HepG2 (cell line): ENCODE data around the gene PSME3IP1. TPM values are rescaled to one million over a fixed set of nuclear protein-coding genes. Genes with fewer than 3 reads are reported as not detected.

Experiments used
- ATAC-seq: fragments of 200-7000 bp; cut with Tn5 transposase; 3 replicates; pipeline ENCODE4 v1.9.1; 2020; ENCODE audit warnings: mild to moderate bottlenecking, moderate library complexity
- BruUV-seq: library from RNA; stranded (reverse); fragments of 400-500 nt; replicated peaks from 2 replicates; lab custom pipeline; 2021; lab: Mats Ljungman, UMichigan
- CTCF ChIA-PET: fragments of 300-600 bp; formaldehyde crosslinking; extraction: SDS; loops from one replicate; lab custom pipeline; 2021; ENCODE audit warnings: low total read pairs, inconsistent platforms, low intra/inter-chr PET ratio; lab: Yijun Ruan, JAX
- POLR2A ChIA-PET: fragments of 350-600 bp; sonication (Branson Sonifier 250); formaldehyde crosslinking; loops from one replicate; lab custom pipeline; 2020; ENCODE audit warnings: antibody characterized with exemption, inconsistent platforms; lab: Yijun Ruan, JAX
- DNase-seq: peaks from one replicate; pipeline ENCODE4 v3.0.0-alpha.2; 2015; ENCODE audit warnings: low spot score
- FAIRE-seq: peaks from 3 replicates; lab custom pipeline; 2011; peaks lifted over from hg19 to GRCh38; lab: Jason Lieb, UNC
- H2AFZ ChIP-seq: one replicate; pipeline ENCODE4 v1.6.1; 2011; ENCODE audit warnings: low read length, inconsistent platforms
- H3K27ac ChIP-seq: fragments of 300-600 bp; 3 replicates; pipeline ENCODE4 v1.8.0; 2011; ENCODE audit warnings: mixed run types, mild to moderate bottlenecking, mixed read lengths, low read length, inconsistent platforms; ENCODE audit not compliant: insufficient read depth; ENCODE audit errors: extremely low read length
- H3K27me3 ChIP-seq, 2 experiments: fragments of 200-600 bp in 1 of 2; 2 replicates in 1 of 2; 3 replicates in 1 of 2; pipeline versions ENCODE4 v1.6.0 to v1.8.0; 2011; ENCODE audit warnings: low read length in 2 of 2, mild to moderate bottlenecking in 2 of 2, moderate library complexity in 2 of 2, inconsistent platforms in 1 of 2; ENCODE audit not compliant: insufficient read depth in 2 of 2, control insufficient read depth in 1 of 2
- H3K36me3 ChIP-seq, 2 experiments: fragments of 200-600 bp in 1 of 2; replicated peaks in 1 of 2; 2 replicates in 1 of 2; 3 replicates in 1 of 2; pipeline versions ENCODE4 v1.5.1 to v1.8.0; 2011; ENCODE audit warnings: low read length in 2 of 2, inconsistent platforms in 1 of 2; ENCODE audit not compliant: insufficient read depth in 2 of 2, control insufficient read depth in 1 of 2
- H3K4me1 ChIP-seq: 2 replicates; pipeline ENCODE4 v1.5.1; 2012; ENCODE audit warnings: low read length, inconsistent platforms; ENCODE audit not compliant: insufficient read depth
- H3K4me2 ChIP-seq: 2 replicates; pipeline ENCODE4 v1.6.0; 2011; ENCODE audit warnings: low read depth, low read length, inconsistent platforms
- H3K4me3 ChIP-seq, 3 experiments: fragments of 200-600 bp in 1 of 3; sonication (generic), shearing (Covaris generic) in 1 of 3; replicated peaks in 1 of 3; 2 replicates each; pipeline ENCODE4 v1.5.1; 2011 to 2016; ENCODE audit warnings: low read length in 3 of 3, inconsistent platforms in 2 of 3, low read depth in 2 of 3, mild to moderate bottlenecking in 2 of 3, control low read depth in 1 of 3, mixed read lengths in 1 of 3; ENCODE audit not compliant: insufficient read depth in 1 of 3
- H3K79me2 ChIP-seq: one replicate; pipeline ENCODE4 v1.6.1; 2011; ENCODE audit warnings: low read length, inconsistent platforms; ENCODE audit not compliant: insufficient read depth
- H3K9ac ChIP-seq: 2 replicates; pipeline ENCODE4 v1.6.0; 2011; ENCODE audit warnings: mild to moderate bottlenecking, low read depth, low read length, inconsistent platforms; ENCODE audit not compliant: insufficient read depth
- H3K9me3 ChIP-seq: 2 replicates; pipeline ENCODE4 v1.5.1; 2012; ENCODE audit warnings: mild to moderate bottlenecking, low read length
- H4K20me1 ChIP-seq: 2 replicates; pipeline ENCODE4 v1.6.0; 2011; ENCODE audit warnings: inconsistent platforms, mild to moderate bottlenecking, low read length, moderate library complexity; ENCODE audit not compliant: insufficient read depth
- GATAD1 ChIP-seq: IDR thresholded peaks from 2 replicates; pipeline ENCODE4 v1.6.1; 2016; ENCODE audit warnings: missing genetic modification reagents, missing compliant biosample characterization
- GLI4 ChIP-seq: sonication (generic); formaldehyde crosslinking; IDR thresholded peaks from 2 replicates; pipeline ENCODE4 v1.5.1; 2020; ENCODE audit warnings: missing genetic modification reagents, mild to moderate bottlenecking, moderate library complexity, borderline replicate concordance
- KDM5B ChIP-seq: sonication (generic); formaldehyde crosslinking; IDR thresholded peaks from 2 replicates; pipeline ENCODE4 v1.4.0; 2020; ENCODE audit warnings: missing genetic modification reagents, mild to moderate bottlenecking, borderline replicate concordance
- MAFK ChIP-seq, 2 experiments: IDR thresholded peaks in 1 of 2; conservative IDR thresholded peaks in 1 of 2; 2 replicates each; pipeline ENCODE4 v1.6.1; 2011; ENCODE audit warnings: improper control_type of control experiment in 2 of 2, low read length in 2 of 2
- NAIF1 ChIP-seq: sonication (generic); formaldehyde crosslinking; IDR thresholded peaks from 2 replicates; pipeline ENCODE4 v1.5.0; 2020; ENCODE audit warnings: mild to moderate bottlenecking, missing genetic modification reagents, borderline replicate concordance
- NONO ChIP-seq, 2 experiments: fragments of 450-650 bp in 1 of 2; sonication (generic) in 1 of 2; formaldehyde crosslinking in 1 of 2; IDR thresholded peaks in 1 of 2; conservative IDR thresholded peaks in 1 of 2; 2 replicates each; pipeline versions ENCODE4 v1.6.1 to v1.8.0; 2017 to 2022; ENCODE audit warnings: mild to moderate bottlenecking in 1 of 2, missing genetic modification reagents in 1 of 2, moderate library complexity in 1 of 2
- NR2F2 ChIP-seq: IDR thresholded peaks from 2 replicates; pipeline ENCODE4 v1.6.1; 2012; ENCODE audit warnings: low read depth, inconsistent platforms, borderline replicate concordance
- PAWR ChIP-seq: sonication (generic); formaldehyde crosslinking; IDR thresholded peaks from 2 replicates; pipeline ENCODE4 v1.4.0; 2020; ENCODE audit warnings: missing genetic modification reagents, mild to moderate bottlenecking, borderline replicate concordance
- ZNF350 ChIP-seq: sonication (generic); formaldehyde crosslinking; IDR thresholded peaks from 2 replicates; pipeline ENCODE4 v1.4.0; 2020; ENCODE audit warnings: mild to moderate bottlenecking, low read depth, missing genetic modification reagents, borderline replicate concordance
- ZNF556 ChIP-seq: sonication (generic); formaldehyde crosslinking; IDR thresholded peaks from 2 replicates; pipeline ENCODE4 v1.4.0; 2020; ENCODE audit warnings: mild to moderate bottlenecking, missing genetic modification reagents, borderline replicate concordance
- ZNF562 ChIP-seq: sonication (generic); formaldehyde crosslinking; IDR thresholded peaks from 2 replicates; pipeline ENCODE4 v1.8.0; 2022; ENCODE audit warnings: missing genetic modification reagents, borderline replicate concordance
- WGBS: methylation state at CpG from one replicate; pipeline ENCODE4 v1.1.6; 2017; ENCODE audit warnings: low lambda C conversion rate; 5-methylcytosine and 5-hydroxymethylcytosine counted together
- in situ Hi-C: cut with HindIII; loops from 2 replicates; pipeline ENCODE4 v1.10.0; 2017; ENCODE audit warnings: low pct_unique_long_range_greater_than_20kb; ENCODE audit not compliant: extremely low pct_ligation_motif_present
- intact Hi-C: fragments of 100-400 bp; cut with micrococcal nuclease; formaldehyde crosslinking; loops from one replicate; pipeline ENCODE4 v1.10.0; 2022; ENCODE audit not compliant: unreplicated experiment
- polyA plus RNA-seq, 8 experiments: library from polyadenylated mRNA; depleted of rRNA in 3 of 8; stranded (reverse) in 7 of 8; unstranded in 1 of 8; fragments of >200 nt; fragmentation: Illumina TruSeq in 4 of 8; extraction: Trizol in 4 of 8; gene quantifications; 2 replicates each; pipeline versions ENCODE4 v1.2.1 to v1.2.3, GENCODE V29; 2011 to 2016; ENCODE audit warnings: low read depth in 4 of 8, missing spikeins in 1 of 8, mixed read lengths in 1 of 8; ENCODE audit not compliant: insufficient read depth in 1 of 8
- total RNA-seq, 5 experiments: library from RNA; depleted of rRNA; stranded (reverse); fragments of >200 nt; fragmentation: Illumina TruSeq; extraction: Trizol; gene quantifications; 2 replicates each; pipeline ENCODE4 v1.2.3, GENCODE V29; 2016; ENCODE audit warnings: low read depth in 1 of 5
- TF ChIP-seq, protein P1 (sequence below): sonication (generic); formaldehyde crosslinking; conservative IDR thresholded peaks from 2 replicates; pipeline ENCODE4 v1.4.0; 2020; ENCODE audit warnings: missing genetic modification reagents
- TF ChIP-seq, protein P2 (sequence below): sonication (generic); formaldehyde crosslinking; IDR thresholded peaks from 2 replicates; pipeline ENCODE4 v1.8.0; 2022; ENCODE audit warnings: mild to moderate bottlenecking, missing genetic modification reagents
- TF ChIP-seq, protein P3 (sequence below): sonication (generic); formaldehyde crosslinking; IDR thresholded peaks from 2 replicates; pipeline ENCODE4 v1.4.0; 2020; ENCODE audit warnings: mild to moderate bottlenecking, missing genetic modification reagents
- TF ChIP-seq, protein P4 (sequence below): sonication (generic); formaldehyde crosslinking; IDR thresholded peaks from 2 replicates; pipeline ENCODE4 v1.4.0; 2020; ENCODE audit warnings: mild to moderate bottlenecking, missing genetic modification reagents, borderline replicate concordance

PSME3IP1 gene
- total and polyA plus RNA-seq, 2 of the 13 experiments (the other 11 are each of a cell fraction or from before 2014, with no cell fraction given) = 90.8 to 99.8 TPM

DNA sequence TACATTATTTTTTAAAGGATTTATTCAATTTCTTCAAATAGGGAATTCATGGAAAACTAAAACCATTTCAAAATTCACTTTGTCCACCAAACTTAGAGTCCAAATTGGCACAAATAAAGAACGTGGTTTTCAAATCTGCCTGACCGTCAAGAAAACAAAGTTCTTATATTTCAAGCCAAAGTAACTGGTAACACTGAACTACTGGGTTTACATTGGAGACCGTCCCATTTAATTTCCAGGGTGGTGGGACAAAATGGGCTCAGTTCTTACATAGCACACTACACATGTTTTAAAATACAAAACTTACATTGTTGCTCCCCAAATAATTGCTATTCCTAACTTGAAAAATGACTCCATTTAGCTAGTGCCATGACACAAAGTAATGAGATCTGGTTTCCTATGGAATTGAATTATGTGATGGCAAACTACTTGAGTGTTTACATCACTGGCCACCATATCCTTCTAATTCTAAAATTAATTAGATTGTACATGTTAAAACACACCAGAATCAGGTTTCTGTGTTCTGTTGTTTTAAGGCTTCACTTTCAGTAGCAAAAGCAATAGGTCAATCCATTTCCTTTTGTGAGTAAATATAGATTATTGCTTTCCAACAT, 6.5 kb downstream of the PSME3IP1 start:
- POLR2A ChIA-PET = interaction anchor here (1.2 kb wide), 2 partner anchors 8 to 27 kb away, joined by 3 read pairs; no protein-coding TSS in a partner anchor
- WGBS = 92% methylated on average over 3 of the region's 3 CpGs
- BruUV-seq = no TSS peak
- Histone ChIP-seq H3K27ac (no peak overlapping the region), H3K27me3 (no peaks in the 10 kb centered on the region), H3K4me3 (no peak overlapping the region), H4K20me1 (no peaks in the 10 kb centered on the region), H3K9me3 (no peaks in the 10 kb centered on the region), H3K4me1 (peaks cover 30% of the 10 kb centered on the region), H3K36me3 (no peaks in the 10 kb centered on the region; a peak in 1 of 5 replicates), H3K4me2 (no peak overlapping the region), H3K9ac (no peak overlapping the region), H3K79me2 (peaks cover 26% of the 10 kb centered on the region), H2AFZ (no peak overlapping the region)
- intact Hi-C loops = no loop called here
- CTCF ChIA-PET = no interaction called here
- FAIRE-seq (no peak), DNase-seq (no peak), ATAC-seq (no peak)
- in situ Hi-C loops = no loop called here
- TF ChIP-seq, protein P1, sequence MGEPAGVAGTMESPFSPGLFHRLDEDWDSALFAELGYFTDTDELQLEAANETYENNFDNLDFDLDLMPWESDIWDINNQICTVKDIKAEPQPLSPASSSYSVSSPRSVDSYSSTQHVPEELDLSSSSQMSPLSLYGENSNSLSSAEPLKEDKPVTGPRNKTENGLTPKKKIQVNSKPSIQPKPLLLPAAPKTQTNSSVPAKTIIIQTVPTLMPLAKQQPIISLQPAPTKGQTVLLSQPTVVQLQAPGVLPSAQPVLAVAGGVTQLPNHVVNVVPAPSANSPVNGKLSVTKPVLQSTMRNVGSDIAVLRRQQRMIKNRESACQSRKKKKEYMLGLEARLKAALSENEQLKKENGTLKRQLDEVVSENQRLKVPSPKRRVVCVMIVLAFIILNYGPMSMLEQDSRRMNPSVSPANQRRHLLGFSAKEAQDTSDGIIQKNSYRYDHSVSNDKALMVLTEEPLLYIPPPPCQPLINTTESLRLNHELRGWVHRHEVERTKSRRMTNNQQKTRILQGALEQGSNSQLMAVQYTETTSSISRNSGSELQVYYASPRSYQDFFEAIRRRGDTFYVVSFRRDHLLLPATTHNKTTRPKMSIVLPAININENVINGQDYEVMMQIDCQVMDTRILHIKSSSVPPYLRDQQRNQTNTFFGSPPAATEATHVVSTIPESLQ (CRISPR knock-in tag) = no peak
- TF ChIP-seq KDM5B (no peak), PAWR (CRISPR knock-in tag) (no peak), MAFK (conservative IDR thresholded peaks at IDR 0.05 in 1 of 2, IDR thresholded peaks at IDR 0.05 in 1 of 2; ENCODE audit: low read length in 2 of 2) (no peak), NONO (IDR thresholded peaks at IDR 0.05) (no peak), NONO (CRISPR knock-in tag; conservative IDR thresholded peaks at IDR 0.05) (no peak), ZNF350 (no peak), ZNF562 (CRISPR knock-in tag) (no peak), GLI4 (CRISPR knock-in tag) (no peak), NR2F2 (no peak), ZNF556 (CRISPR knock-in tag) (no peak), NAIF1 (CRISPR knock-in tag) (no peak), GATAD1 (no peak)
- TF ChIP-seq, protein P2, sequence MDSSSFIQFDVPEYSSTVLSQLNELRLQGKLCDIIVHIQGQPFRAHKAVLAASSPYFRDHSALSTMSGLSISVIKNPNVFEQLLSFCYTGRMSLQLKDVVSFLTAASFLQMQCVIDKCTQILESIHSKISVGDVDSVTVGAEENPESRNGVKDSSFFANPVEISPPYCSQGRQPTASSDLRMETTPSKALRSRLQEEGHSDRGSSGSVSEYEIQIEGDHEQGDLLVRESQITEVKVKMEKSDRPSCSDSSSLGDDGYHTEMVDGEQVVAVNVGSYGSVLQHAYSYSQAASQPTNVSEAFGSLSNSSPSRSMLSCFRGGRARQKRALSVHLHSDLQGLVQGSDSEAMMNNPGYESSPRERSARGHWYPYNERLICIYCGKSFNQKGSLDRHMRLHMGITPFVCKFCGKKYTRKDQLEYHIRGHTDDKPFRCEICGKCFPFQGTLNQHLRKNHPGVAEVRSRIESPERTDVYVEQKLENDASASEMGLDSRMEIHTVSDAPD (CRISPR knock-in tag) = no peak
- TF ChIP-seq, protein P3, sequence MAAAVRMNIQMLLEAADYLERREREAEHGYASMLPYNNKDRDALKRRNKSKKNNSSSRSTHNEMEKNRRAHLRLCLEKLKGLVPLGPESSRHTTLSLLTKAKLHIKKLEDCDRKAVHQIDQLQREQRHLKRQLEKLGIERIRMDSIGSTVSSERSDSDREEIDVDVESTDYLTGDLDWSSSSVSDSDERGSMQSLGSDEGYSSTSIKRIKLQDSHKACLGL (CRISPR knock-in tag) = no peak
- TF ChIP-seq, protein P4, sequence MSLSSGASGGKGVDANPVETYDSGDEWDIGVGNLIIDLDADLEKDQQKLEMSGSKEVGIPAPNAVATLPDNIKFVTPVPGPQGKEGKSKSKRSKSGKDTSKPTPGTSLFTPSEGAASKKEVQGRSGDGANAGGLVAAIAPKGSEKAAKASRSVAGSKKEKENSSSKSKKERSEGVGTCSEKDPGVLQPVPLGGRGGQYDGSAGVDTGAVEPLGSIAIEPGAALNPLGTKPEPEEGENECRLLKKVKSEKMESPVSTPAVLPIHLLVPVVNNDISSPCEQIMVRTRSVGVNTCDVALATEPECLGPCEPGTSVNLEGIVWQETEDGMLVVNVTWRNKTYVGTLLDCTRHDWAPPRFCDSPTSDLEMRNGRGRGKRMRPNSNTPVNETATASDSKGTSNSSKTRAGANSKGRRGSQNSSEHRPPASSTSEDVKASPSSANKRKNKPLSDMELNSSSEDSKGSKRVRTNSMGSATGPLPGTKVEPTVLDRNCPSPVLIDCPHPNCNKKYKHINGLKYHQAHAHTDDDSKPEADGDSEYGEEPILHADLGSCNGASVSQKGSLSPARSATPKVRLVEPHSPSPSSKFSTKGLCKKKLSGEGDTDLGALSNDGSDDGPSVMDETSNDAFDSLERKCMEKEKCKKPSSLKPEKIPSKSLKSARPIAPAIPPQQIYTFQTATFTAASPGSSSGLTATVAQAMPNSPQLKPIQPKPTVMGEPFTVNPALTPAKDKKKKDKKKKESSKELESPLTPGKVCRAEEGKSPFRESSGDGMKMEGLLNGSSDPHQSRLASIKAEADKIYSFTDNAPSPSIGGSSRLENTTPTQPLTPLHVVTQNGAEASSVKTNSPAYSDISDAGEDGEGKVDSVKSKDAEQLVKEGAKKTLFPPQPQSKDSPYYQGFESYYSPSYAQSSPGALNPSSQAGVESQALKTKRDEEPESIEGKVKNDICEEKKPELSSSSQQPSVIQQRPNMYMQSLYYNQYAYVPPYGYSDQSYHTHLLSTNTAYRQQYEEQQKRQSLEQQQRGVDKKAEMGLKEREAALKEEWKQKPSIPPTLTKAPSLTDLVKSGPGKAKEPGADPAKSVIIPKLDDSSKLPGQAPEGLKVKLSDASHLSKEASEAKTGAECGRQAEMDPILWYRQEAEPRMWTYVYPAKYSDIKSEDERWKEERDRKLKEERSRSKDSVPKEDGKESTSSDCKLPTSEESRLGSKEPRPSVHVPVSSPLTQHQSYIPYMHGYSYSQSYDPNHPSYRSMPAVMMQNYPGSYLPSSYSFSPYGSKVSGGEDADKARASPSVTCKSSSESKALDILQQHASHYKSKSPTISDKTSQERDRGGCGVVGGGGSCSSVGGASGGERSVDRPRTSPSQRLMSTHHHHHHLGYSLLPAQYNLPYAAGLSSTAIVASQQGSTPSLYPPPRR (CRISPR knock-in tag) = no peak
